OCI-LY1 (cell line): ENCODE results near the gene ANGEL2.

Experiments
- EZH2 ChIP-seq: fragments of 200-600 bp; sonication (generic), shearing (Covaris generic); IDR thresholded peaks from 2 replicates; pipeline ENCODE4 v1.8.0; 2017; ENCODE audit warnings: borderline replicate concordance, mixed run types, mild to moderate bottlenecking, antibody characterized with exemption, low read length, moderate library complexity, mixed read lengths
- TF ChIP-seq, protein P1 (sequence below): fragments of 200-600 bp; sonication (generic), shearing (Covaris generic); IDR thresholded peaks from 2 replicates; pipeline ENCODE4 v1.5.1; 2017; ENCODE audit warnings: mild to moderate bottlenecking, antibody characterized with exemption, low read length, moderate library complexity, mixed read lengths

DNA sequence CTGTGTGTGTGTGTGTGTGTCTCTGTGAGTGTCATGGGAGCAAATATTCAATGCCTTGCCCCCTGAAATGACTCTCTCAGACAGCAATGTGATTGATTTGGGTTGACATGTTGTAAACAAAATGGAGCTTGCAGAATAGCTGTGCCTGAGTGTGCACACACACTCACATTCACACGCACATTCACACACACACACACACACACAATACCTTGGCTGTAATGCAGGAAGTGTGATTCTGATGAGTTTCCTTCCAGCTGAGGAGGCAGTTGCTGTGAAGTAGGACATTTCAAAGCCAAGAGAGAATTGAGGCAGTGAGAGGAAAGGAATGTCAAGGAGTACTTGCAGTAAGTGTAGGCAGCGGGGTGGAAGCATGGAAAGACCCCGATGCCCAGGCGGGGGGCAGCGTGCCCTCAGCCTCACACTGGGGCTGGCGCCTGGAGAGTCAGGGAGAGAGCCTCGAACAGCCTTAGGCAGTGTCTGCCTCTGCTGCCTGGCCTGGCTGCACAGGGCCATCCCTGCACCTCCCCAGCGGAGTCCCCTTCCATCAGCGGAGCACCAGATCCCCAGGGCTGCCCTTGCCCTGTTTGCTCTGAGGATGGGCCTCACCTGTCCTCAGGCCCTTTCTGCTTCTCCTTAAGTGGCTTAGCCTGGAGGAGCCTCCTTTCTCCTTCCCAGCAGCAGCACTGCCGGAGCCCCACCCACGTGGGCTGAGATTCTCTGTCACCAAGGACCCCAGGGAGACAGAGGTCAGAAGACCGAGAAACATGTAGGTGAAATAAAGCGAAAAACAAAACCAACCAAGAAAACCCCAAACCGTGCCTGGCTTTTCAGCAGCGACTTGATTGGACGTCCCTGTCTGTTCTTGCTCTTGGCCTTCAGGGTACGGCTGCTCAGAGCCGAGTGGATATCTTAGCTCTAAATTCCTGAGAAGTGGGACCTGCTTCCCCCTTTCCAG, 56.1 kb downstream of the ANGEL2 start:
- TF ChIP-seq, protein P1, sequence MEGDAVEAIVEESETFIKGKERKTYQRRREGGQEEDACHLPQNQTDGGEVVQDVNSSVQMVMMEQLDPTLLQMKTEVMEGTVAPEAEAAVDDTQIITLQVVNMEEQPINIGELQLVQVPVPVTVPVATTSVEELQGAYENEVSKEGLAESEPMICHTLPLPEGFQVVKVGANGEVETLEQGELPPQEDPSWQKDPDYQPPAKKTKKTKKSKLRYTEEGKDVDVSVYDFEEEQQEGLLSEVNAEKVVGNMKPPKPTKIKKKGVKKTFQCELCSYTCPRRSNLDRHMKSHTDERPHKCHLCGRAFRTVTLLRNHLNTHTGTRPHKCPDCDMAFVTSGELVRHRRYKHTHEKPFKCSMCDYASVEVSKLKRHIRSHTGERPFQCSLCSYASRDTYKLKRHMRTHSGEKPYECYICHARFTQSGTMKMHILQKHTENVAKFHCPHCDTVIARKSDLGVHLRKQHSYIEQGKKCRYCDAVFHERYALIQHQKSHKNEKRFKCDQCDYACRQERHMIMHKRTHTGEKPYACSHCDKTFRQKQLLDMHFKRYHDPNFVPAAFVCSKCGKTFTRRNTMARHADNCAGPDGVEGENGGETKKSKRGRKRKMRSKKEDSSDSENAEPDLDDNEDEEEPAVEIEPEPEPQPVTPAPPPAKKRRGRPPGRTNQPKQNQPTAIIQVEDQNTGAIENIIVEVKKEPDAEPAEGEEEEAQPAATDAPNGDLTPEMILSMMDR, result no peak
- no peak for TF ChIP-seq EZH2
